ENCODE measurements around the gene DROSHA.
"Not testable (repeated sequence)": the region's sequence is repeated elsewhere in the genome, so short reads cannot be mapped to it uniquely, and the experiment has no call there.

Gene DROSHA

GRCh38 chr5:31365776-31366175 is 166.1 kb downstream of the DROSHA start:
- H3K4me3 ChIP-seq (ENCODE audit: low read depth, low read length): no peak overlapping the region
- DNase-seq (ENCODE audit: low read depth): no peak
- TF ChIP-seq CTCF (IDR thresholded peaks at IDR 0.05; ENCODE audit: low read depth, low read length): no peak
- TF ChIP-seq MAX (IDR thresholded peaks at IDR 0.05; ENCODE audit: low read depth, low read length): no peak
- TF ChIP-seq MYC (IDR thresholded peaks at IDR 0.05; ENCODE audit: low read depth, low read length): no peak
- TF ChIP-seq POLR2A (IDR thresholded peaks at IDR 0.05; ENCODE audit: extremely low read depth, insufficient read length): no peak

- DNase-seq (ENCODE audit: low read depth): no peak
- TF ChIP-seq MYC (IDR thresholded peaks at IDR 0.05; ENCODE audit: low read depth, low read length) (no peak), MAX (IDR thresholded peaks at IDR 0.05; ENCODE audit: low read depth, low read length) (no peak), POLR2A (IDR thresholded peaks at IDR 0.05; ENCODE audit: extremely low read depth, insufficient read length) (no peak), CTCF (IDR thresholded peaks at IDR 0.05; ENCODE audit: low read depth, low read length) (no peak)
- H3K4me3 ChIP-seq (ENCODE audit: low read depth, low read length): no peak overlapping the region
These were observed 166.8 kb downstream of the DROSHA start for GRCh38 chr5:31364881-31365636.

GRCh38 chr5:31362931-31363568 is 168.8 kb downstream of the DROSHA start:
- no peak for TF ChIP-seq MYC (IDR thresholded peaks at IDR 0.05; ENCODE audit: low read depth, low read length)
- TF ChIP-seq MAX (IDR thresholded peaks at IDR 0.05; ENCODE audit: low read depth, low read length): no peak
- TF ChIP-seq CTCF (IDR thresholded peaks at IDR 0.05; ENCODE audit: low read depth, low read length): no peak
- TF ChIP-seq POLR2A (IDR thresholded peaks at IDR 0.05; ENCODE audit: extremely low read depth, insufficient read length): no peak
- no peak for DNase-seq (ENCODE audit: low read depth)

GRCh38 chr5:31362529-31362900 is 169.4 kb downstream of the DROSHA start:
- DNase-seq (ENCODE audit: low read depth): no peak
- no peak overlapping the region for H3K4me3 ChIP-seq (ENCODE audit: low read depth, low read length)
- TF ChIP-seq MAX (IDR thresholded peaks at IDR 0.05; ENCODE audit: low read depth, low read length) (no peak), CTCF (IDR thresholded peaks at IDR 0.05; ENCODE audit: low read depth, low read length) (no peak), POLR2A (IDR thresholded peaks at IDR 0.05; ENCODE audit: extremely low read depth, insufficient read length) (no peak), MYC (IDR thresholded peaks at IDR 0.05; ENCODE audit: low read depth, low read length) (no peak)

More at GRCh38 chr5:31362931-31363568, 168.8 kb downstream of the DROSHA start:
- H3K4me3 ChIP-seq (ENCODE audit: low read depth, low read length): no peak overlapping the region

- not testable (repeated sequence) for DNase-seq (ENCODE audit: low read depth); H3K4me3 ChIP-seq (ENCODE audit: low read depth, low read length)
These were observed 170.0 kb downstream of the DROSHA start for GRCh38 chr5:31361704-31362528.

- TF ChIP-seq MAX (IDR thresholded peaks at IDR 0.05; ENCODE audit: low read depth, low read length) (no peak), CTCF (IDR thresholded peaks at IDR 0.05; ENCODE audit: low read depth, low read length) (no peak), POLR2A (IDR thresholded peaks at IDR 0.05; ENCODE audit: extremely low read depth, insufficient read length) (no peak), MYC (IDR thresholded peaks at IDR 0.05; ENCODE audit: low read depth, low read length) (no peak)
- H3K4me3 ChIP-seq (ENCODE audit: low read depth, low read length): no peak overlapping the region
- no peak for DNase-seq (ENCODE audit: low read depth)
These were observed 170.7 kb downstream of the DROSHA start for GRCh38 chr5:31361234-31361633.

All from NB4 (cell line).